Measurements from ENCODE around the gene MYO3B. TPM values are rescaled to one million over a fixed set of nuclear protein-coding genes. Genes with fewer than 3 reads are reported as not detected.

The MYO3B gene
- total and polyA plus RNA-seq, 2 donors (not counting 1 experiment from before 2014, with no cell fraction given) = not detected

GRCh38 chr2:170324640-170325046 is 146.7 kb downstream of the MYO3B start:
- ATAC-seq (ENCODE audit: low read depth) = no peak

GRCh38 chr2:170330881-170331280 is 152.9 kb downstream of the MYO3B start:
- ChIA-PET CTCF (no interaction called here), POLR2A (no interaction called here)
- Histone ChIP-seq H2AFZ (ENCODE audit: insufficient read depth, low read depth, low read length, poor library complexity, severe bottlenecking) (no peak overlapping the region), H3K36me3 (replicated peaks in 1 of 2; ENCODE audit: control extremely low read depth in 1 of 2, control insufficient read depth in 1 of 2, extremely low read depth in 1 of 2, insufficient read depth in 2 of 2, low read length in 1 of 2) (no peaks in the 10 kb centered on the region), H3K4me1 (ENCODE audit: control insufficient read depth in 2 of 2, insufficient read depth in 2 of 2, low read length in 2 of 2) (no peaks in the 10 kb centered on the region), H3K9ac (ENCODE audit: low read length) (no peak overlapping the region), H3K9me3 (ENCODE audit: control extremely low read depth in 1 of 3, control insufficient read depth in 2 of 3, insufficient read depth in 1 of 3, low read length in 2 of 3) (no peaks in the 10 kb centered on the region), H4K20me1 (ENCODE audit: control insufficient read depth, insufficient read depth, low read length, poor library complexity, severe bottlenecking) (no peaks in the 10 kb centered on the region), H3K79me2 (ENCODE audit: control insufficient read depth, insufficient read depth, low read length) (no peaks in the 10 kb centered on the region), H3K27me3 (replicated peaks in 1 of 4; ENCODE audit: control extremely low read depth in 1 of 4, control insufficient read depth in 3 of 4, insufficient read depth in 4 of 4, low read length in 3 of 4) (peaks cover 0 to 9% (median 0%) of the 10 kb centered on the region in 4 experiments), H3K27ac (ENCODE audit: low read length in 2 of 2) (no peak overlapping the region), H3K4me2 (replicated peaks; ENCODE audit: low read depth, low read length, poor library complexity, severe bottlenecking) (no peak overlapping the region), H3K4me3 (ENCODE audit: control extremely low read depth in 1 of 5, extremely low read depth in 1 of 5, insufficient read depth in 1 of 5, low read depth in 2 of 5, low read length in 4 of 5) (no peak overlapping the region)
- DNase-seq = no peak
- TF ChIP-seq CTCF (IDR thresholded peaks at IDR 0.05) (no peak), EZH2 (IDR thresholded peaks at IDR 0.05; ENCODE audit: borderline replicate concordance, insufficient read depth, low read depth, low read length, poor library complexity, severe bottlenecking) (no peak)
- intact Hi-C loops (cut with micrococcal nuclease) = no loop called here
- Mint-ChIP-seq H3K4me1 (no peaks in the 10 kb centered on the region), H3K27me3 (peaks cover 13% of the 10 kb centered on the region), H3K27ac (no peak overlapping the region), H3K4me3 (no peak overlapping the region), H3K9me3 (ENCODE audit: insufficient read depth) (no peaks in the 10 kb centered on the region)
- ATAC-seq (ENCODE audit: low read depth) = no peak
- WGBS (ENCODE audit: insufficient coverage) = no CpG with 5 or more reads among the region's 1 CpG

More at GRCh38 chr2:170324640-170325046, 146.7 kb downstream of the MYO3B start:
- no peak overlapping the region for H3K4me2 ChIP-seq (replicated peaks; ENCODE audit: low read depth, low read length, poor library complexity, severe bottlenecking)
- intact Hi-C loops (cut with micrococcal nuclease) = no loop called here
- H4K20me1 ChIP-seq (ENCODE audit: control insufficient read depth, insufficient read depth, low read length, poor library complexity, severe bottlenecking) = no peaks in the 10 kb centered on the region
- ChIA-PET CTCF (interaction anchor here (2.1 kb wide), 1 partner anchor 488 kb away, joined by 8 read pairs; no protein-coding TSS in a partner anchor), POLR2A (no interaction called here)
- no peak overlapping the region for H3K4me3 ChIP-seq (ENCODE audit: control extremely low read depth in 1 of 5, extremely low read depth in 1 of 5, insufficient read depth in 1 of 5, low read depth in 2 of 5, low read length in 4 of 5)
- H3K9me3 ChIP-seq (ENCODE audit: control extremely low read depth in 1 of 3, control insufficient read depth in 2 of 3, insufficient read depth in 1 of 3, low read length in 2 of 3) = peaks cover 0 to 2% (median 0%) of the 10 kb centered on the region in 3 donors
- H3K79me2 ChIP-seq (ENCODE audit: control insufficient read depth, insufficient read depth, low read length) = no peaks in the 10 kb centered on the region
- peak; percentile 6 for DNase-seq
- H3K27me3 ChIP-seq (replicated peaks in 1 of 4; ENCODE audit: control extremely low read depth in 1 of 4, control insufficient read depth in 3 of 4, insufficient read depth in 4 of 4, low read length in 3 of 4) = no peaks in the 10 kb centered on the region
- H3K9me3 Mint-ChIP-seq (ENCODE audit: insufficient read depth) = no peaks in the 10 kb centered on the region
- WGBS (ENCODE audit: insufficient coverage) = 36% methylated on average over 3 of the region's 4 CpGs
- H3K27ac ChIP-seq (ENCODE audit: low read length in 2 of 2) = no peak overlapping the region
- no peak overlapping the region for H3K9ac ChIP-seq (ENCODE audit: low read length)
- H3K27me3 Mint-ChIP-seq = peaks cover 6% of the 10 kb centered on the region
- no peaks in the 10 kb centered on the region for H3K4me1 Mint-ChIP-seq
- TF ChIP-seq EZH2 (IDR thresholded peaks at IDR 0.05; ENCODE audit: borderline replicate concordance, insufficient read depth, low read depth, low read length, poor library complexity, severe bottlenecking) = no peak
- peak; percentile 35 for TF ChIP-seq CTCF (IDR thresholded peaks at IDR 0.05)
- no peaks in the 10 kb centered on the region for H3K4me1 ChIP-seq (ENCODE audit: control insufficient read depth in 2 of 2, insufficient read depth in 2 of 2, low read length in 2 of 2)
- no peaks in the 10 kb centered on the region for H3K36me3 ChIP-seq (replicated peaks in 1 of 2; ENCODE audit: control extremely low read depth in 1 of 2, control insufficient read depth in 1 of 2, extremely low read depth in 1 of 2, insufficient read depth in 2 of 2, low read length in 1 of 2)
- H3K4me3 Mint-ChIP-seq = no peak overlapping the region
- no peak overlapping the region for H3K27ac Mint-ChIP-seq
- no peak overlapping the region for H2AFZ ChIP-seq (ENCODE audit: insufficient read depth, low read depth, low read length, poor library complexity, severe bottlenecking)

Data from B cell (primary cell).